MM.1S (cell line): ENCODE results near the gene CHAF1A.

Experiments
- DNase-seq: peaks from one replicate; pipeline ENCODE4 v3.0.0-alpha.2; 2015
- H2AFZ ChIP-seq: fragments of 300-600 bp; sonication (generic); 2 replicates; pipeline ENCODE4 v1.6.0; 2016; ENCODE audit warnings: antibody characterized with exemption, low read length
- H3F3A ChIP-seq: fragments of 300-600 bp; sonication (generic); 2 replicates; pipeline ENCODE4 v1.6.1; 2016; ENCODE audit warnings: mild to moderate bottlenecking, antibody characterized with exemption, low read length, moderate library complexity, mixed read lengths; ENCODE audit not compliant: insufficient read depth
- H3K27ac ChIP-seq: fragments of 300-600 bp; sonication (generic); 2 replicates; pipeline ENCODE4 v1.5.1; 2016; ENCODE audit warnings: mild to moderate bottlenecking, low read length
- H3K27me3 ChIP-seq: fragments of 300-600 bp; sonication (generic); replicated peaks from 2 replicates; pipeline ENCODE4 v1.6.0; 2016; ENCODE audit warnings: low read length; ENCODE audit not compliant: insufficient read depth
- H3K36me3 ChIP-seq: fragments of 300-600 bp; sonication (generic); replicated peaks from 2 replicates; pipeline ENCODE4 v1.6.1; 2016; ENCODE audit warnings: mild to moderate bottlenecking, low read length, mixed read lengths; ENCODE audit not compliant: insufficient read depth
- H3K4me1 ChIP-seq: fragments of 300-600 bp; sonication (generic); 2 replicates; pipeline ENCODE4 v1.6.1; 2016; ENCODE audit warnings: low read length, mixed read lengths
- H3K4me2 ChIP-seq: fragments of 300-600 bp; sonication (generic); 2 replicates; pipeline ENCODE4 v1.6.0; 2016; ENCODE audit warnings: low read depth, low read length
- H3K4me3 ChIP-seq: fragments of 300-600 bp; sonication (generic); 2 replicates; pipeline ENCODE4 v1.5.1; 2016; ENCODE audit warnings: low read length, mixed read lengths
- H3K79me2 ChIP-seq: fragments of 300-600 bp; sonication (generic); 2 replicates; pipeline ENCODE4 v1.6.1; 2016; ENCODE audit warnings: mixed run types, low read length, mixed read lengths
- H3K9ac ChIP-seq: fragments of 300-600 bp; sonication (generic); 2 replicates; pipeline ENCODE4 v1.6.1; 2016; ENCODE audit warnings: low read length, mixed read lengths
- H3K9me2 ChIP-seq: fragments of 300-600 bp; sonication (generic); replicated peaks from 2 replicates; pipeline ENCODE4 v1.6.1; 2016; ENCODE audit warnings: mild to moderate bottlenecking, low read length, mixed read lengths; ENCODE audit not compliant: insufficient read depth
- H3K9me3 ChIP-seq: fragments of 300-600 bp; sonication (generic); replicated peaks from 2 replicates; pipeline ENCODE4 v1.6.1; 2016; ENCODE audit warnings: mild to moderate bottlenecking, low read length, mixed read lengths; ENCODE audit not compliant: insufficient read depth
- H4K20me1 ChIP-seq: fragments of 300-600 bp; sonication (generic); 2 replicates; pipeline ENCODE4 v1.6.1; 2016; ENCODE audit warnings: mild to moderate bottlenecking, low read length, moderate library complexity, mixed read lengths; ENCODE audit not compliant: insufficient read depth
- CTCF ChIP-seq: fragments of 300-600 bp; sonication (generic); IDR thresholded peaks from 2 replicates; pipeline ENCODE4 v1.5.1; 2016; ENCODE audit warnings: antibody characterized with exemption, low read length, mixed read lengths
- EZH2 ChIP-seq: fragments of 300-600 bp; sonication (generic); optimal IDR thresholded peaks from 2 replicates; pipeline ENCODE3; 2017; ENCODE audit warnings: low read depth, mild to moderate bottlenecking, antibody characterized with exemption, low read length, mixed read lengths
- EZH2phosphoT487 ChIP-seq: fragments of 300-600 bp; sonication (generic); IDR thresholded peaks from 2 replicates; pipeline ENCODE4 v1.6.1; 2018; ENCODE audit warnings: antibody characterized with exemption, low read length

Gene CHAF1A

GRCh38 chr19:4401769-4402170 is 670 bp upstream of the CHAF1A start:
- Histone ChIP-seq H3K4me3 (peak overlapping the region; percentile 63), H4K20me1 (peaks cover 21% of the 10 kb centered on the region; the same call in 1 of the 2 replicates), H3K9me3 (no peaks in the 10 kb centered on the region), H3K9me2 (no peaks in the 10 kb centered on the region), H2AFZ (peak overlapping the region; percentile 66), H3K27me3 (no peaks in the 10 kb centered on the region), H3K9ac (peak overlapping the region; percentile 61), H3K36me3 (peaks cover 6% of the 10 kb centered on the region; the same call in 1 of the 2 replicates), H3F3A (peaks cover 10% of the 10 kb centered on the region; the same call in 1 of the 2 replicates), H3K79me2 (peaks cover 79% of the 10 kb centered on the region), H3K4me2 (peak overlapping the region; percentile 87), H3K4me1 (peaks cover 17% of the 10 kb centered on the region), H3K27ac (peak overlapping the region; percentile 58)
- no peak for TF ChIP-seq CTCF
- TF ChIP-seq EZH2phosphoT487: no peak
- no peak for DNase-seq

- no peaks in the 10 kb centered on the region for H3K27me3 ChIP-seq
- TF ChIP-seq EZH2phosphoT487 (no peak), CTCF (no peak)
- H3K36me3 ChIP-seq: peaks cover 6% of the 10 kb centered on the region; the same call in 1 of the 2 replicates
- peak overlapping the region; percentile 100 for H3K4me3 ChIP-seq
- H3K4me1 ChIP-seq: peaks cover 17% of the 10 kb centered on the region
- peak; percentile 12 for DNase-seq
- H3K9ac ChIP-seq: peak overlapping the region; percentile 99
- H3K9me2 ChIP-seq: no peaks in the 10 kb centered on the region
- H3K27ac ChIP-seq: peak overlapping the region; percentile 33; the same call in 1 of the 2 replicates
- H3F3A ChIP-seq: peaks cover 10% of the 10 kb centered on the region; the same call in 1 of the 2 replicates
- H3K9me3 ChIP-seq: no peaks in the 10 kb centered on the region
- peaks cover 16% of the 10 kb centered on the region; the same call in 1 of the 2 replicates for H4K20me1 ChIP-seq
- H3K4me2 ChIP-seq: peak overlapping the region; percentile 87
- peak overlapping the region; percentile 72 for H2AFZ ChIP-seq
- peaks cover 79% of the 10 kb centered on the region for H3K79me2 ChIP-seq
These were observed 743 bp downstream of the CHAF1A start for GRCh38 chr19:4403005-4403761.

- H3K79me2 ChIP-seq: peaks cover 84% of the 10 kb centered on the region
- no peak for DNase-seq
- H3K4me1 ChIP-seq: peaks cover 17% of the 10 kb centered on the region
- H3K9me3 ChIP-seq: no peaks in the 10 kb centered on the region
- H3K4me3 ChIP-seq: no peak overlapping the region
- no peak overlapping the region for H3K27ac ChIP-seq
- no peaks in the 10 kb centered on the region for H3K9me2 ChIP-seq
- H3K9ac ChIP-seq: no peak overlapping the region
- H2AFZ ChIP-seq: no peak overlapping the region
- H3K27me3 ChIP-seq: no peaks in the 10 kb centered on the region
- peaks cover 9% of the 10 kb centered on the region; the same call in 1 of the 2 replicates for H3K36me3 ChIP-seq
- no peak for TF ChIP-seq EZH2
- TF ChIP-seq EZH2phosphoT487: no peak
- no peak for TF ChIP-seq CTCF
- H4K20me1 ChIP-seq: peaks cover 24% of the 10 kb centered on the region; the same call in 1 of the 2 replicates
- H3K4me2 ChIP-seq: no peak overlapping the region
- peaks cover 5% of the 10 kb centered on the region; the same call in 1 of the 2 replicates for H3F3A ChIP-seq
These were observed 3.5 kb downstream of the CHAF1A start for GRCh38 chr19:4405977-4406376.
